HG02885 (cell line): ENCODE data around the gene VARS2.
"Not testable (repeated sequence)": the region's sequence is repeated elsewhere in the genome, so short reads cannot be mapped to it uniquely, and the experiment has no call there.

Experiments used
- ATAC-seq: cut with Tn5 transposase; IDR thresholded peaks from one replicate; pipeline ENCODE4 v1.9.1; 2021; ENCODE audit warnings: mild to moderate bottlenecking; ENCODE audit not compliant: unreplicated experiment, poor library complexity

Gene VARS2

GRCh38 chr6:30954631-30955366 is 40.8 kb downstream of the VARS2 start:
- ATAC-seq: no peak

- ATAC-seq: no peak
These were observed 41.5 kb downstream of the VARS2 start for GRCh38 chr6:30955367-30956042.

- no peak for ATAC-seq
These were observed 43.7 kb downstream of the VARS2 start for GRCh38 chr6:30957716-30958115.

- ATAC-seq: no peak
These were observed 47.1 kb downstream of the VARS2 start for GRCh38 chr6:30960907-30961673.

- ATAC-seq: no peak
These were observed 48.7 kb downstream of the VARS2 start for GRCh38 chr6:30962716-30963115.

GRCh38 chr6:30963641-30964040 is 49.6 kb downstream of the VARS2 start:
- no peak for ATAC-seq

- no peak for ATAC-seq
These were observed 50.0 kb downstream of the VARS2 start for GRCh38 chr6:30964075-30964474.

GRCh38 chr6:30965140-30965601 is 51.1 kb downstream of the VARS2 start:
- no peak for ATAC-seq

GRCh38 chr6:30966154-30966553 is 52.1 kb downstream of the VARS2 start:
- ATAC-seq: no peak

- not testable (repeated sequence) for ATAC-seq
These were observed 55.1 kb downstream of the VARS2 start for GRCh38 chr6:30969171-30969570.

- no peak for ATAC-seq
These were observed 56.9 kb downstream of the VARS2 start for GRCh38 chr6:30970946-30971345.

- no peak for ATAC-seq
These were observed 58.8 kb downstream of the VARS2 start for GRCh38 chr6:30972816-30973215.

- ATAC-seq: no peak
These were observed 60.6 kb downstream of the VARS2 start for GRCh38 chr6:30974490-30975252.
